C1 segment of cervical spinal cord (tissue), 14 donors: Measurements from ENCODE around the gene ADIPOR2.

Experiments used
- DNase-seq, 14 donors: peaks; one replicate each; lab custom pipeline; 2025; lab: John Stamatoyannopoulos, UW

The ADIPOR2 gene

DNA sequence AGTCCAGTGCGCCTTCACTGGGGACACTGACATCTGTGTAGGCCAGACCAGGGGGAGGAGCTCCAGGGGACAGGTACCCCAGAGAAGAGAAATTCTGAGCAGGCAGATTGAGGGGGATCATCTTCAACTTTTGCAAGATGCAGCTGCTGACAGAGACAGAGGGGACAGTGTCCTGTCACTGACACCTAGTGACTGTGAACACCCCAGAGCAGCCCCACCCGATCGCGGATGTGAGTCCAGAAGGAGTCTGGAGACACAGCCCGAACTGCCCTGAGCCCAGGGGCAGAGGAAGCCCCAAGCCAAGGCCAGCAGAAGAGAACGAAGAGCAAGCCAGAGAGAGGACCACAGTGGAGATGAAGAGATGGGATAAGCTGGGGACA is 107.8 kb downstream of the ADIPOR2 start:
- no peak for DNase-seq

DNA sequence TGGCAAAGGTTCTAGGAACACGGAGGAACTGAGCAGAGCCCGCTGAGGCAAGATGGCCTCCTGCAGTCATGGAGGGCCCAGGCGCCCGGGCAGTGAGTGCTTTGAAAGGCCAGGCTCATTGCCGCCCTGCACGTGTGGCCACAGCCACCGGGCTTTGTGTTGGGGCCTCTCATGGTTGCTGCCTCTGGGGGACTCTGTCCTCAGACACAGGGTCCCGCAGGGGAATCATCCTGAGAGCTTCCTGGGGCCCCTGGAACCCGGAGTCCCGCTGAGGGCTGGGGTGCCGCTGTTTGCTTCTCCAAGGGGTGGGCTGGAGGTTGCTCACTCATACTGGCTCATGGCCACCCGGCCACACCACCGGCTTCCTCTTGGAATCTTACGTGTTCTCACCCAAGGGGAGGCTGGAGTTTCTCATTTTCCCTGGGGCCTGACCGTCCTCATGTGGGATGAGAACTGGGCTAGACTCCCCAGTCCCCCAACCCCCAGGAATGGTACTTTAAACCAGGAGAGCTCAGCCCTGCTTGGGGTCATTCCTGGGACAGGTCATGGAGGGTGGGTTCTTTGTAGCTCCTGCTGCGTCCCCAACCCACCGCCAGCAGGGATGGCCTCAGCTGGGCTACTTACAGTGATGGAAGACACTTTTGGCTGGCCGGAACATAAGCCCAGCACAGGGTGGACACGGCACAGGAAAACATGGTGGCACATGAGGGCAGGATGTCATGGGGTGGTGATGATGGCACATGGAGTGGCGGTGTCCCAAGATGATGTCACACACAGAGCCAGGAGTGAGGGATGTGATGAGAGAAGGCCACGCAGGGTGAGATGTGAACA is 108.4 kb downstream of the ADIPOR2 start:
- no peak for DNase-seq

- no peak for DNase-seq
Measured at GRCh38 chr12:1799882-1800400, 109.1 kb downstream of the ADIPOR2 start.

DNA sequence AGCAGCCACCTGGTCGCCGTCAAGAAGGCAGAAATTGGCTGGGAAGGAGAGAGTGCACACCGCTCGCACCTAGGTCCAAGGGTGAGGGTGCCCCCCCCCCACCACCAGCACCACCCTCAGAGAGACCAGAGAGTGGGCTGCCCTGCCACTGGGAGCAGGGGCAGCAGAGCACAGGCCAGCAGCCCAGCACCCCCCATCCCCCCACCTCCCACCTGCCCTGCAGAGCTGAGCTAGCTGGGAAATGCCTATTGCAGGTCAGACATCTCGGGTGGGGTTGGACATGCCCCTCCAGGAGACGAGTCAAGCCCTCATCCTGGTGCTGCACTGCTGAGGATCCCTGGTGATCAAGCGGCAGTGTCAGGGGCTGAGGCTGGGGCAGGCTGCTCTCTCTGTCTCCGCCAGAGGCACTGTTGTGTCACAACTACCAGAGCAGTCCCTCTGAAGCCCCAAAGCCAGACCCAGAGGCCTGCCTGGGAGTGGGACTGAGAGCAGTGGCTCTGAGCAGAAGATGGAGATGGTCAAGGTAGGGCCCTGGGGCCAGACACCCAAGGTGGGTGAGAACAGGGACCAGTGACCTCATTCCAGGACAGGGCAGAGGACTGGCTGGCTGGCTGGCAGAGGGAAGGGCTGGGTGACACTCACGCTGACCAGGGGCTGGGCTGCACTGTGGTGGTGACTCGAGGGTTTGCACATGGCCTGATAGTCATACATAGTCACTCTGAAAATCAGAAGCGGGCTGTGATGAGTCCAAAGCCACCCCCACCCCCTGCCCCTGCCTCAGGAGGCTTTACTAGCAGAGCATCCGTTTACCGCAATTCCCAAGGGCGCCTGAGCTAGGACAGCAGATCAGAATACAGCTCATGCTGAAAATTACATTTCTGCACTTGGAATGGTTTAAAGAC is 109.8 kb downstream of the ADIPOR2 start:
- peak in 1 of 14 donors; percentile 40 for DNase-seq

GRCh38 chr12:1801303-1801975 is 110.6 kb downstream of the ADIPOR2 start:
- DNase-seq: no peak

DNA sequence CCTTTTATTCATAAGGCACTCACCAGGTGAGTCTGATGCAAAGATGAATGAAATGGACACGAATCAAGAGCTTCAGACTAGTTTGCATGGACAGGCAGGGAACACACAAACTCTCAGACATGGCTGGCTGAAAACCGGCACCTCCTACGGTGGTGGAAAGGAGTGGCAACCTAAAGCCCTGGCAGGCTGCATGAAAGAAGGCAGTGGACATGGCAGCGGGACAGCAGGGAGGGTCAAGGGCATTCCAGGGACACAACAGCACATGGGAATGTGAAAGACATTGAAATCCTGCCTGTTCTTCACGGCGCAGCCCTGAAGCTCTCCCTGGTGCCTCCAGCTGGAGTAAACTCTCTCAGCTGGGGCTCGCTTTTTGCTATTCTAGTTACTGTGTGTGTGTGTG is 112.9 kb downstream of the ADIPOR2 start:
- DNase-seq: no peak

DNA sequence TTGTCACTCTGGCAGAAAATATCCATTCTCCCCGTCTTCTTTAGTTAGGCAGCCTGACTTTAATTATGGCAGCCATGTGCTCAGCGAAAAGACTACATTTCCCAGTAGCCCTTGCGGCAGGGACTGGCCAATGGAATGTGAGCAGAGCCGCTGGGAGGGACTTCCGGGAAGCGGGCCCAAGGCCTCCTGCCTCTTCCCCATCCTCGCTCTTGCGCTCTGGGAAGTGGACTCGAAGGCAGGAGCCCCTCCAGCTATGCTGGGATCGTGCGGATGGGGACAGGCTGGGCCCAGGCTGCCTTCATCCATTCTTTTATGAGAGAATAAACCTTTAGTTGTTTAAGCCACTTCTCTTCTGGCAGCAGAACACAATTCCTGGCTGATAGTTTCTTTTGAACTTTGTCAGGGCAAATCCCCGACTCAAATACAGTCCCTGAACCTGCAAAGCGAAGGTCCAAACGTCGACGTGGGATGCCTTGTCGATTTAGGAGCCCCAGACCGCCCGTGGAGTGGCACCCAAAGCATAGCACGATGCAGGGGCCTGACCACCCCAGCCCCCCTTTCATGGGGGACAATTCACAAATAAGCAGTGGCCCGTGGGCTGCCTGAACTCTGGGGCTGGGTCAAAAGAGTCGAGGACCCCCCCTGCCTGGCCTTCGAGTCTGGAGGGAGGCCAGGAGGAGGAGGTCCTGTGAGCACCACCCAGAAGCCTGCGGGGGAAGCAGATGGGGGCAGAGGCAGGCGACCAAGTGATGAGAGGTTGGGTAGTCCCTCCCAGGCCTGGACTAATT is 113.9 kb downstream of the ADIPOR2 start:
- DNase-seq: peak in 12 of 14 donors; percentile 46 to 83 (median 74)

GRCh38 chr12:1805441-1806081 is 114.7 kb downstream of the ADIPOR2 start:
- peak in 1 of 14 donors; percentile 87 for DNase-seq

- no peak for DNase-seq
Measured at GRCh38 chr12:1806301-1807086, 115.6 kb downstream of the ADIPOR2 start.

DNA sequence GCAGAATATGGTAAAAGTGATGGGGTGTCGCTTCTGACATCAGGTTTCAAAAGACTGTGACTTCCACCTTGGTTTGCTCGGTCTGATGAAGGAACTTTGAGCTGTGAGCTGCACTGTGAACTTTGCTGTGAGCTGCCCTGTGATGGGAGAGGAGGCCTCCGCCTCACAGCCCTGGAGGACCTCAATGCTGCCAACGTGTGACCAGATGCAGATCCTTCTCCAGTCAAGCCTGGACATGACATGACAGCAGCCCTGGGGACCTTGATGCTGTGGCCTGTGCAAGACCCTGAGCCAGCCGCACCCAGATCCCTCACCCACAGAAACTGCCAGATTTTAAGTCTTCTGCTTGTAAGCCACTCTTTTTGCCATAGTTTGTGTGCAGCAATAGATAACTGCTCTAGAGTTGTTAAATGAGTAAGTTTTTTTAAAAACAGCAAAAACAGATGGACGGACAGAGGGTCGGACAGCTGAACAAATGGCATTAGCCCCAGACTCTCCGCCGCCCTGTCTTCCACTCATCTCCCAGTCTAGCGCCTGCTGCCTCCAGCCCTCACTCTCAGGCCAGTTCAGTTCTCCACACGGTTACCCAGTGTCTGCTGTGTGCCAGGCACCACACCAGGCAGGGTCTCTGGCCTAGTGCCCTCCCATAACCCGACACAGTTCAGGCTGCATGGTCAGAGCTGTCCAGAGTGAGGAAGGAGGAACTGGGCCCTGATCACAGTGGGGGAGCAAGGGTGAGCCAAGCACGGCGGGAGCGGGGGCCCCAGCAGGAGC is 116.4 kb downstream of the ADIPOR2 start:
- no peak for DNase-seq

DNA sequence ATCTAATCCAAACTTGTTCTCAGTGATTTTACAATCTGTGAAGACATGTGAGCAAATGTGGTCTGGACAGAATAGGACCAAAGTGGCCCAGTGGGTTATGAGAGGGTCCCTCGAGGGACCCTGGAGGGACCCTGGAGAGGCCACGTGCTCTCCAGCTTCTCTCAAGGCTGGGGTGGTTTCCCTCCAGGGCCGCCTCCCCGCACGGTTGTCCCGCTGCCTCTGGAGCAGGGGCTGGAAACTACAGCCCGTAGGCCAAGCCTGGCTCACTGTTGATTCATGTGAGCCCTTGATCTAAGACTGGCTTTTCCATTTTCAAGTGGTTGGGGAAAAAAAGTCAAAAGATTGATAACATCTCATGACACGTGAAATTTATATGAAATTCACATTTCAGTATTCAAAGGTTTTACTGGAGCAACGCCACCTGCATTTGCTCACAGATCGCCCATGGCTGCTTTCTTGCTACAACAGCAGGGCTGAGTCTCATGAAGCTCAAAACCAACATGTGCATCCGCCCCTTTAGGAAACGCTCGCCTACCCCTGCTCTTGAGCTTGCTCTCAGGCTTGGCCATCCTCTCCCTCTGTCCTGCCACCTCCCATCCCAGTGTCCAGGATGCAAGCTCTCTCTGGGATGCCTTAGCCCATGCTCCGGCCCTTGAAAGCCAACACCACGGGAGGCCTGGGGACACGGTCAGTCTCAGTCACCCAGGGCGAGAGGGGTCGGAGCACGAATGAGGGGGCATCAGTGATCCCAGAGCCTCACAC is 117.3 kb downstream of the ADIPOR2 start:
- no peak for DNase-seq

DNA sequence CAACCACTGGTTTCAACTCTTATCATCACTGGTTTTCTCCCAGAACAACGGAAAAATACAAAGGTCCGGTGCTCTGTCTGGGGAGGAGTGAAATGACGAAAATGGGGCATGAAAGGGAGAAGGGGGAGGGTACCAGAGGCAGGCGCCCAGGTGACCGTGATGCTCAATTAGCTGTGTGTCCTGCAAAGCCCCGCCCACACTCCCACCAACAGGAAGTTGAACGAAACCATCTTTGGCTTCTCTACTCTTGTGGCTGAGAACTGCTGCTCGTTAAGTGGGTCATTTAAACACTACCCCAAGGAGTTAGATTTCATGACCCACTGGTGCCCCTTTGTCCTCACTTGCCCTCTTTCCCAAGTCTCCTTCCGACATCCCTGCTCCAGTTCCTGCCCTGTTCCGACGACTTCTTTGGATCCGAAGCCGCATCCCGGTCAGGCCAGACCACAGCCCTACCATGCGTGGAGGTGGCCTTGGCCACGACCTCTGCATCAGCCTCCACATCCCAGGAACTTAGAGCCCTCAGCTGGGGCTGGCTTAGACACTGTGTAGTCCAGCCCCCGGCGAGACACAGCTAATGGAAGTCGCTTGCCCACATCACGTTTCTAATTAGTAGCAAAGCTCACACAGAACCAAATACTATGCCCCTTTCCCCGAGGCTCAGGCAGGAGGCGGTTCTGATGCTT is 118.1 kb downstream of the ADIPOR2 start:
- no peak for DNase-seq

- no peak for DNase-seq
Measured at GRCh38 chr12:1809591-1810190, 118.8 kb downstream of the ADIPOR2 start.

DNA sequence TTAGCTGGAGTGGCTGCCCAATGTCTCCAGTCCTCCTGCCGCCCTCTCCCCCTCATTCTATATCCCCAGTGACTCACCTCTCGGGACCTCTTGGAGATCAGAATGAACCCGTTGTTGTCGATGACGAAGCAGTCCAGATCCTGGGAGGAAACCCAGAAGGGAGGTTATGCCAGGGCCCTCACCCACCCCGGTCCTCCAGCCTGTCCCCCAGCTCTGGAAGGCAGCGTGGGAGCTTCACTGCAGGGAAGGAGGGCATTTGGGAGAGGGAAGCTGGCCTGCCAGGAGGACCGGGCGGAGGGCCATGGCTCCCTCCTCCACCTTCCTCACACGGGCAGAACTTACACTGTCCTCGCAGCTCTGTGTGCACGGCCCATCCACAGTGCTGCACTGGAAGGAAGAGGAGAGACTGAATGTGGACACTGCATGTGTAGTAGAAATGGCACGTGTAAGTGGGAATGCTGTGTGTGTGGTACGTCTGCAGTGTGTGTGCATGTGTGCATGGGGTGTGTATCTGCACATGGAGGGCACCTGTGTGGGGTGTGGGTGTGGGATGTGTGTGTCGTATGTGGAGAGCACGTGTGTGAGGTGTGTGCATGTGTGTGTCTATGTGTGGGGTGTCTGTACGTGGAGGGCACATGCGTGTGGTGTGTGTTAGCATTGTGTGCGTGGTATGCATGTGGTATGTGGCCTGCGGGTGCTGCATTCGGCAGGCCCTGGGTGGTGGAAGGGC is 119.5 kb downstream of the ADIPOR2 start:
- DNase-seq: no peak

DNA sequence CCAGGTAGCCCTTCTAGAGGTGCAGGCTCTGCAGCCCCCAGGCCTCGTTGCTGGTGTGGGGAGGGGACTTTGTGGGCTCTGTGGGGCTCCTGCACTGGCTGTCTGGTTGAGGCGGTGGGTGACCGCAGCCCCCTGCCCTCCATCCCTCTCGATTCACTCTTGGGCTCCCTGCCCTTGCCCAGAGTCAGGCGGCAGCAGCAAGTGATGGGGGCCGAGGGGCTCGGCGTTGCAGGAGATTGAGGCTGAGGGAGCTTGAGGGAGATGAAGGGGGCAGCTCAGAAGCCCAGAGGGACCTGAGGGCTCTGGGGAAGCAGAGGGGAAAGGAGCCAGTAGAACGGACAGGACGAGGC is 120.0 kb downstream of the ADIPOR2 start:
- DNase-seq: no peak

GRCh38 chr12:1811281-1811947 is 120.5 kb downstream of the ADIPOR2 start:
- DNase-seq: no peak
